GM23338 (cell line): Measurements from ENCODE around the gene MCM9.

Experiments
- CREB1 ChIP-seq: fragments of 250-450 bp; sonication (Bioruptor Pico); IDR thresholded peaks from 2 replicates; pipeline ENCODE4 v1.5.0; 2020; ENCODE audit warnings: low read depth, mild to moderate bottlenecking, moderate library complexity
- EZH2 ChIP-seq: fragments of 200-600 bp; sonication (generic); IDR thresholded peaks from one replicate; pipeline ENCODE4 v1.8.0; 2017; ENCODE audit warnings: antibody characterized with exemption, mild to moderate bottlenecking, low read depth; ENCODE audit not compliant: unreplicated experiment
- POLR2AphosphoS5 ChIP-seq: IDR thresholded peaks from 2 replicates; pipeline ENCODE4 v1.6.1; 2016; ENCODE audit warnings: antibody characterized with exemption, low read depth
- REST ChIP-seq: IDR thresholded peaks from one replicate; pipeline ENCODE4 v1.6.1; 2018; ENCODE audit warnings: antibody characterized with exemption; ENCODE audit not compliant: unreplicated experiment
- STAT1 ChIP-seq: IDR thresholded peaks from one replicate; pipeline ENCODE4 v1.6.1; 2016; ENCODE audit warnings: antibody characterized with exemption; ENCODE audit not compliant: unreplicated experiment
- ZNF114 ChIP-seq: fragments of 250-450 bp; sonication (Bioruptor Pico); IDR thresholded peaks from 2 replicates; pipeline ENCODE4 v1.5.0; 2020; ENCODE audit warnings: mild to moderate bottlenecking, moderate library complexity
- ZNF331 ChIP-seq: fragments of 250-450 bp; sonication (Bioruptor Pico); IDR thresholded peaks from 2 replicates; pipeline ENCODE4 v1.5.0; 2020; ENCODE audit warnings: low read depth, mild to moderate bottlenecking, moderate library complexity
- TF ChIP-seq, protein P1 (sequence below), 2 experiments: fragments of 200-600 bp in 1 of 2; sonication (generic) in 1 of 2; conservative IDR thresholded peaks; 2 replicates each; pipeline versions ENCODE4 v1.5.1 to v1.6.1; 2016 to 2017; ENCODE audit warnings: antibody characterized with exemption in 2 of 2, low read depth in 2 of 2, mild to moderate bottlenecking in 2 of 2, moderate library complexity in 1 of 2

DNA sequence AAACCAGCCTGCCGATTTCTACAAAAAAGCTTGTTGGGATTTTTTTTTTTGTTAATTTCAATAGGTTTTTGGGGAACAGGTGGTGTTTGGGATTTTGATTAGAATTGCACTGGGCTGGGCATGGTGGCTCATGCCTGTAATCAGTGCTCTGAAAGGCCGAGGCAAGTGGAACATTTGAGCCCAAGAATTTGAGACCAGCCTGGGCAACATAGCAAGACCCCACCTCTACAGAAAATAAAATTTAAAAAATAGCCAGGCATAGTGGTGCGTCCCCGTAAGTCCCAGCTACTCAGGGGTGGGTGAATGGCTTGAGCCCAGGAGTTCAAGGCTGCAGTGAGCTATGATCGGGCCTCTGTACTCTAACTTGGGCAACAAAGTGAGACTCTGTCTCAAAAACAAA, 81.6 kb downstream of the MCM9 start:
- no peak for TF ChIP-seq EZH2
- TF ChIP-seq, protein P1, sequence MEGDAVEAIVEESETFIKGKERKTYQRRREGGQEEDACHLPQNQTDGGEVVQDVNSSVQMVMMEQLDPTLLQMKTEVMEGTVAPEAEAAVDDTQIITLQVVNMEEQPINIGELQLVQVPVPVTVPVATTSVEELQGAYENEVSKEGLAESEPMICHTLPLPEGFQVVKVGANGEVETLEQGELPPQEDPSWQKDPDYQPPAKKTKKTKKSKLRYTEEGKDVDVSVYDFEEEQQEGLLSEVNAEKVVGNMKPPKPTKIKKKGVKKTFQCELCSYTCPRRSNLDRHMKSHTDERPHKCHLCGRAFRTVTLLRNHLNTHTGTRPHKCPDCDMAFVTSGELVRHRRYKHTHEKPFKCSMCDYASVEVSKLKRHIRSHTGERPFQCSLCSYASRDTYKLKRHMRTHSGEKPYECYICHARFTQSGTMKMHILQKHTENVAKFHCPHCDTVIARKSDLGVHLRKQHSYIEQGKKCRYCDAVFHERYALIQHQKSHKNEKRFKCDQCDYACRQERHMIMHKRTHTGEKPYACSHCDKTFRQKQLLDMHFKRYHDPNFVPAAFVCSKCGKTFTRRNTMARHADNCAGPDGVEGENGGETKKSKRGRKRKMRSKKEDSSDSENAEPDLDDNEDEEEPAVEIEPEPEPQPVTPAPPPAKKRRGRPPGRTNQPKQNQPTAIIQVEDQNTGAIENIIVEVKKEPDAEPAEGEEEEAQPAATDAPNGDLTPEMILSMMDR (conservative IDR thresholded peaks at IDR 0.05; ENCODE audit: low read depth in 2 of 2), result no peak
- no peak for TF ChIP-seq CREB1 (CRISPR knock-in tag)
- TF ChIP-seq REST, result no peak
- TF ChIP-seq POLR2AphosphoS5, result no peak
- TF ChIP-seq ZNF331 (CRISPR knock-in tag), result no peak
- no peak for TF ChIP-seq ZNF114 (CRISPR knock-in tag)
- TF ChIP-seq STAT1, result no peak
